IMR-90 (cell line): ENCODE data around the gene HSPA1A. TPM values are rescaled to one million over a fixed set of nuclear protein-coding genes. Genes with fewer than 3 reads are reported as not detected.

Experiments
- ATAC-seq: fragments of 200-7000 bp; cut with Tn5 transposase; 2 replicates; pipeline ENCODE4 v1.9.1; 2020; ENCODE audit warnings: low read depth, mild to moderate bottlenecking, moderate library complexity
- BruUV-seq: library from RNA; stranded (reverse); fragments of 400-500 nt; replicated peaks from 2 replicates; lab custom pipeline; 2021; lab: Mats Ljungman, UMichigan
- CTCF ChIA-PET: fragments of 300-600 bp; formaldehyde crosslinking; extraction: SDS; loops from one replicate; lab custom pipeline; 2021; ENCODE audit warnings: antibody characterized with exemption; lab: Yijun Ruan, JAX
- POLR2A ChIA-PET: fragments of 300-600 bp; sonication (Branson Sonifier 250); formaldehyde crosslinking; loops from one replicate; lab custom pipeline; 2022; ENCODE audit warnings: antibody characterized with exemption; ENCODE audit not compliant: unreplicated experiment; lab: Charles Lee
- DNase-seq: peaks from one replicate; pipeline ENCODE4 v3.0.0; 2013
- H2AFZ ChIP-seq: replicated peaks from 2 replicates; pipeline ENCODE3; 2013; ENCODE audit warnings: low read length, mild to moderate bottlenecking; ENCODE audit not compliant: poor library complexity
- H2AK5ac ChIP-seq: 2 replicates; pipeline ENCODE4 v1.6.1; 2013; ENCODE audit warnings: low read depth, low read length, inconsistent platforms
- H2AK9ac ChIP-seq: replicated peaks from 2 replicates; pipeline ENCODE3; 2013; ENCODE audit warnings: mild to moderate bottlenecking, low read depth, low read length, moderate library complexity; ENCODE audit not compliant: poor library complexity
- H2BK120ac ChIP-seq: 2 replicates; pipeline ENCODE4 v1.6.1; 2013; ENCODE audit warnings: low read depth, low read length, inconsistent platforms
- H2BK15ac ChIP-seq: 3 replicates; pipeline ENCODE4 v1.6.1; 2013; ENCODE audit warnings: low read depth, low read length, inconsistent platforms
- H2BK20ac ChIP-seq: 2 replicates; pipeline ENCODE4 v1.6.1; 2013; ENCODE audit warnings: low read depth, mild to moderate bottlenecking, inconsistent platforms, low read length, moderate library complexity
- H2BK5ac ChIP-seq: 2 replicates; pipeline ENCODE4 v1.6.1; 2013; ENCODE audit warnings: mild to moderate bottlenecking, low read depth, low read length, inconsistent platforms; ENCODE audit not compliant: poor library complexity, severe bottlenecking
- H3K14ac ChIP-seq: replicated peaks from 2 replicates; pipeline ENCODE4 v1.6.1; 2013; ENCODE audit warnings: low read depth, low read length, inconsistent platforms
- H3K18ac ChIP-seq: 2 replicates; pipeline ENCODE4 v1.6.1; 2013; ENCODE audit warnings: low read depth, low read length, control low read depth
- H3K23ac ChIP-seq: 2 replicates; pipeline ENCODE4 v1.6.1; 2013; ENCODE audit warnings: low read depth, low read length, inconsistent platforms
- H3K27ac ChIP-seq: 2 replicates; pipeline ENCODE4 v1.5.1; 2013; ENCODE audit warnings: mild to moderate bottlenecking, control low read depth, low read length; ENCODE audit not compliant: insufficient read depth
- H3K27me3 ChIP-seq: 2 replicates; pipeline ENCODE4 v1.6.1; 2013; ENCODE audit warnings: low read length; ENCODE audit not compliant: control insufficient read depth, insufficient read depth
- H3K36me3 ChIP-seq: 2 replicates; pipeline ENCODE4 v1.6.1; 2013; ENCODE audit warnings: low read length, mixed read lengths; ENCODE audit not compliant: control insufficient read depth, insufficient read depth
- H3K4ac ChIP-seq: 2 replicates; pipeline ENCODE4 v1.6.1; 2013; ENCODE audit warnings: low read depth, low read length, inconsistent platforms
- H3K4me1 ChIP-seq: 2 replicates; pipeline ENCODE4 v1.6.1; 2013; ENCODE audit warnings: low read length, mixed read lengths; ENCODE audit not compliant: control insufficient read depth, insufficient read depth
- H3K4me2 ChIP-seq: 2 replicates; pipeline ENCODE4 v1.6.1; 2013; ENCODE audit warnings: low read depth, mild to moderate bottlenecking, control low read depth, low read length, moderate library complexity
- H3K4me3 ChIP-seq: 2 replicates; pipeline ENCODE4 v1.5.1; 2013; ENCODE audit warnings: low read depth, mild to moderate bottlenecking, control low read depth, low read length, moderate library complexity; ENCODE audit not compliant: insufficient read depth
- H3K56ac ChIP-seq: 2 replicates; pipeline ENCODE4 v1.6.1; 2013; ENCODE audit warnings: low read length, inconsistent platforms; ENCODE audit not compliant: insufficient read depth; ENCODE audit errors: extremely low read depth
- H3K79me1 ChIP-seq, 2 experiments: 2 replicates each; pipeline ENCODE4 v1.6.1; 2013; ENCODE audit warnings: low read length in 2 of 2, inconsistent platforms in 1 of 2, low read depth in 1 of 2
- H3K9ac ChIP-seq: 2 replicates; pipeline ENCODE4 v1.6.1; 2013; ENCODE audit warnings: low read depth, low read length, control low read depth
- H3K9me1 ChIP-seq: 2 replicates; pipeline ENCODE4 v1.6.1; 2013; ENCODE audit warnings: low read length, inconsistent platforms; ENCODE audit not compliant: insufficient read depth
- H3K9me3 ChIP-seq: 2 replicates; pipeline ENCODE4 v1.6.1; 2013; ENCODE audit warnings: low read length; ENCODE audit not compliant: control insufficient read depth, insufficient read depth
- H4K20me1 ChIP-seq: 2 replicates; pipeline ENCODE4 v1.6.1; 2013; ENCODE audit warnings: low read length, inconsistent platforms; ENCODE audit not compliant: insufficient read depth
- H4K5ac ChIP-seq: 2 replicates; pipeline ENCODE4 v1.6.1; 2013; ENCODE audit warnings: mild to moderate bottlenecking, low read depth, low read length, control low read depth
- H4K8ac ChIP-seq, 2 experiments: 2 replicates each; pipeline ENCODE4 v1.6.1; 2013; ENCODE audit warnings: low read depth in 2 of 2, low read length in 2 of 2, control low read depth in 1 of 2, inconsistent platforms in 1 of 2
- H4K91ac ChIP-seq: 2 replicates; pipeline ENCODE4 v1.6.1; 2013; ENCODE audit warnings: low read depth, low read length, inconsistent platforms; ENCODE audit not compliant: insufficient read depth
- BHLHE40 ChIP-seq: fragments of 150-350 bp; IDR thresholded peaks from 2 replicates; pipeline ENCODE4 v1.6.1; 2016; ENCODE audit warnings: mild to moderate bottlenecking, low read depth, low read length
- CHD1 ChIP-seq: IDR thresholded peaks from 2 replicates; pipeline ENCODE4 v1.6.1; 2012; ENCODE audit warnings: low read depth, low read length, improper control_type of control experiment
- CTCF ChIP-seq: conservative IDR thresholded peaks from 2 replicates; pipeline ENCODE4 v1.5.1; 2012; ENCODE audit warnings: mild to moderate bottlenecking, low read depth, low read length, improper control_type of control experiment
- MXI1 ChIP-seq: IDR thresholded peaks from 2 replicates; pipeline ENCODE4 v1.6.1; 2012; ENCODE audit warnings: low read depth, mild to moderate bottlenecking, low read length, moderate library complexity, borderline replicate concordance
- WGBS, 2 experiments: methylation state at CpG; one replicate each; pipeline versions ENCODE4 v1.1.5 to v1.1.7; 2013; ENCODE audit warnings: missing lambda C conversion rate in 2 of 2; ENCODE audit not compliant: insufficient read length in 1 of 2; ENCODE audit errors: extremely low coverage in 2 of 2; 5-methylcytosine and 5-hydroxymethylcytosine counted together
- dilution Hi-C: fragments of 300-500 bp; cut with HindIII; formaldehyde crosslinking; loops from one replicate; pipeline ENCODE4 v1.14.3; 2018; ENCODE audit warnings: low sequenced_read_pairs; ENCODE audit not compliant: unreplicated experiment
- in situ Hi-C: fragments of 300-500 bp; cut with MboI; formaldehyde crosslinking; loops from 3 replicates; pipeline ENCODE4 v1.14.3; 2019; ENCODE audit warnings: low sequenced_read_pairs, inconsistent platforms, mixed read lengths
- intact Hi-C: fragments of 100-400 bp; cut with micrococcal nuclease; formaldehyde crosslinking; loops from 2 replicates; pipeline ENCODE4 v1.10.0; 2022
- polyA plus RNA-seq, 3 experiments: library from polyadenylated mRNA; depleted of rRNA; stranded (reverse); fragments of >200 nt; gene quantifications; 2 replicates each; pipeline ENCODE4 v1.2.3, GENCODE V29; 2012; ENCODE audit warnings: low replicate concordance in 1 of 3
- total RNA-seq: library from RNA; depleted of rRNA; stranded (reverse); fragments of >200 nt; gene quantifications from 2 replicates; pipeline ENCODE4 v1.2.3, GENCODE V29; 2012

HSPA1A gene
- total and polyA plus RNA-seq, 2 of the 4 experiments (the other 2 are of a cell fraction), result 94.6 to 95.3 TPM

GRCh38 chr6:31836047-31836473 is 20.7 kb downstream of the HSPA1A start:
- peaks cover 7% of the 10 kb centered on the region; the same call in 1 of the 2 replicates for H3K9me1 ChIP-seq
- dilution Hi-C loops (no loop called here), intact Hi-C loops (no loop called here), in situ Hi-C loops (loop anchor here (10.0 kb wide), 2 partner anchors 151 to 291 kb away; partner anchors contain the start of genes ATP6V1G2, DDX39B, LY6G5C and NFKBIL1)
- H3K4me2 ChIP-seq, result peak overlapping the region; percentile 94
- ChIA-PET CTCF (interaction anchor here (0.6 kb wide), 1 partner anchor 140 kb away, joined by 4 read pairs; no protein-coding TSS in a partner anchor), POLR2A (interaction anchor here (0.7 to 0.8 kb wide), 2 partner anchors 21 to 26 kb away, joined by 3 to 13 read pairs; partner anchors contain the start of gene NEU1)
- H2BK120ac ChIP-seq, result no peak overlapping the region
- H4K91ac ChIP-seq, result 0 out of 2 replicates have a peak overlapping the region, but pooled peaks have one; percentile 3
- no TSS peak for BruUV-seq
- H2AK9ac ChIP-seq, result peak overlapping the region; percentile 6
- peak overlapping the region; percentile 36; the same call in 1 of the 2 replicates for H4K5ac ChIP-seq
- DNase-seq (peak; percentile 13), ATAC-seq (no peak)
- peak overlapping the region; percentile 98 for H3K9ac ChIP-seq
- H2BK5ac ChIP-seq, result peak overlapping the region; percentile 52
- H2AK5ac ChIP-seq, result 0 out of 2 replicates have a peak overlapping the region, but pooled peaks have one; percentile 41
- peak overlapping the region; percentile 93 for H3K4me3 ChIP-seq
- peaks cover 50% of the 10 kb centered on the region for H4K20me1 ChIP-seq
- WGBS, 2 experiments, result 2% methylated on average over 10 of the region's 14 CpGs; no CpG with 5 or more reads in 1 of the 2 experiments
- H3K27ac ChIP-seq, result peak overlapping the region; percentile 79
- no peak overlapping the region for H2AFZ ChIP-seq
- no peaks in the 10 kb centered on the region for H3K27me3 ChIP-seq
- TF ChIP-seq CHD1 (no peak), CTCF (no peak), BHLHE40 (peak; percentile 64), MXI1 (peak; percentile 66; the same call in 1 of the 2 replicates)
- H3K18ac ChIP-seq, result 0 out of 2 replicates have a peak overlapping the region, but pooled peaks have one; percentile 42
- H3K4ac ChIP-seq, result peak overlapping the region; percentile 4; the same call in 1 of the 2 replicates
- no peak overlapping the region for H2BK15ac ChIP-seq
- peak overlapping the region; percentile 83 for H3K23ac ChIP-seq
- H3K9me3 ChIP-seq, result no peaks in the 10 kb centered on the region
- H3K56ac ChIP-seq, result 0 out of 2 replicates have a peak overlapping the region, but pooled peaks have one; percentile 49
- peaks cover 12% of the 10 kb centered on the region for H3K4me1 ChIP-seq
- H4K8ac ChIP-seq, result peak overlapping the region in 1 of 2 experiments; percentile 57; a peak in 1 of 4 replicates
- peaks cover 43% of the 10 kb centered on the region for H3K36me3 ChIP-seq
- H2BK20ac ChIP-seq, result no peak overlapping the region
- peak overlapping the region; percentile 82 for H3K14ac ChIP-seq
- peaks cover 26 to 49% of the 10 kb centered on the region in 2 experiments; a peak in 3 of 4 replicates for H3K79me1 ChIP-seq
